HG03565 (cell line): ENCODE measurements around the gene TLE1.
A peak's percentile ranks its signal among the peaks of the same experiment; 100 is the strongest.
"Not testable (repeated sequence)": the region's sequence is repeated elsewhere in the genome, so short reads cannot be mapped to it uniquely, and the experiment has no call there.

Experiments used
- ATAC-seq: cut with Tn5 transposase; IDR thresholded peaks from one replicate; pipeline ENCODE4 v1.9.1; 2021; ENCODE audit warnings: mild to moderate bottlenecking, moderate library complexity; ENCODE audit not compliant: unreplicated experiment

The TLE1 gene

GRCh38 chr9:81653240-81653639 is 36.1 kb downstream of the TLE1 start:
- no peak for ATAC-seq

- ATAC-seq: no peak
Observed at GRCh38 chr9:81652058-81652687, 37.2 kb downstream of the TLE1 start.

- ATAC-seq: no peak
Observed at GRCh38 chr9:81650586-81651515, 38.5 kb downstream of the TLE1 start.

- ATAC-seq: no peak
Observed at GRCh38 chr9:81649475-81650240, 39.7 kb downstream of the TLE1 start.

GRCh38 chr9:81648891-81649290 is 40.5 kb downstream of the TLE1 start:
- ATAC-seq: no peak

- ATAC-seq: no peak
Observed at GRCh38 chr9:81646337-81646736, 43.0 kb downstream of the TLE1 start.

- not testable (repeated sequence) for ATAC-seq
Observed at GRCh38 chr9:81644513-81644912, 44.8 kb downstream of the TLE1 start.

GRCh38 chr9:81637276-81637675 is 52.1 kb downstream of the TLE1 start:
- peak; percentile 66 for ATAC-seq

- ATAC-seq: no peak
Observed at GRCh38 chr9:81636255-81636599, 53.1 kb downstream of the TLE1 start.

- ATAC-seq: no peak
Observed at GRCh38 chr9:81635521-81636254, 53.7 kb downstream of the TLE1 start.

- no peak for ATAC-seq
Observed at GRCh38 chr9:81634915-81635516, 54.3 kb downstream of the TLE1 start.

GRCh38 chr9:81633952-81634854 is 55.1 kb downstream of the TLE1 start:
- ATAC-seq: no peak

GRCh38 chr9:81632599-81632998 is 56.7 kb downstream of the TLE1 start:
- no peak for ATAC-seq

GRCh38 chr9:81631218-81631745 is 58.1 kb downstream of the TLE1 start:
- no peak for ATAC-seq

GRCh38 chr9:81629440-81629839 is 59.9 kb downstream of the TLE1 start:
- no peak for ATAC-seq

GRCh38 chr9:81628897-81629296 is 60.5 kb downstream of the TLE1 start:
- no peak for ATAC-seq

- ATAC-seq: no peak
Observed at GRCh38 chr9:81627481-81627880, 61.9 kb downstream of the TLE1 start.

- no peak for ATAC-seq
Observed at GRCh38 chr9:81626511-81626910, 62.8 kb downstream of the TLE1 start.

GRCh38 chr9:81625969-81626368 is 63.4 kb downstream of the TLE1 start:
- ATAC-seq: no peak
